HFFc6 (cell line): ENCODE results near the gene SUSD1. TPM values are rescaled to one million over a fixed set of nuclear protein-coding genes. Genes with fewer than 3 reads are reported as not detected.
"Not testable (repeated sequence)": the region's sequence is repeated elsewhere in the genome, so short reads cannot be mapped to it uniquely, and the experiment has no call there.

ENCODE experiments used
- DNase-seq: peaks from one replicate; pipeline ENCODE4 v3.0.0-alpha.2; 2018
- H3K27ac Mint-ChIP-seq: 2 replicates; pipeline ENCODE4 v1.8.0; 2020; ENCODE audit warnings: mild to moderate bottlenecking, mixed read lengths
- H3K27me3 Mint-ChIP-seq: 2 replicates; pipeline ENCODE4 v1.8.0; 2021; ENCODE audit warnings: mild to moderate bottlenecking, moderate library complexity, mixed read lengths; ENCODE audit not compliant: insufficient read depth
- H3K36me3 Mint-ChIP-seq: 2 replicates; pipeline ENCODE4 v1.8.0; 2021; ENCODE audit warnings: low read depth, mixed read lengths
- H3K4me1 Mint-ChIP-seq: 2 replicates; pipeline ENCODE4 v1.8.0; 2020; ENCODE audit warnings: low read depth, mixed read lengths
- H3K4me3 Mint-ChIP-seq: 2 replicates; pipeline ENCODE4 v1.8.0; 2020; ENCODE audit warnings: mild to moderate bottlenecking, moderate library complexity, mixed read lengths
- H3K9me3 Mint-ChIP-seq: 2 replicates; pipeline ENCODE4 v1.8.0; 2020; ENCODE audit warnings: mild to moderate bottlenecking, mixed read lengths
- total RNA-seq, 6 experiments: library from RNA; stranded (reverse); fragmentation: NEBNext Ultra II Directional; extraction: Animal tissue kit (Norgen Biotek cat#: 25700); gene quantifications; 2 replicates in 1 of 6; 3 replicates in 5 of 6; pipeline ENCODE4 v1.2.3, GENCODE V29; 2021
- TF ChIP-seq, protein P1 (sequence below): fragments of 200-600 bp; sonication (generic); IDR thresholded peaks from 2 replicates; pipeline ENCODE4 v1.5.0; 2021; ENCODE audit warnings: antibody characterized with exemption, mild to moderate bottlenecking

The SUSD1 gene
- total RNA-seq, 6 experiments from 2014 or later = 3.5 to 9.4 (median 8.2) TPM

- H3K36me3 Mint-ChIP-seq = peaks cover 18% of the 10 kb centered on the region
- no peak overlapping the region for H3K4me3 Mint-ChIP-seq
- H3K27ac Mint-ChIP-seq = no peak overlapping the region
- peaks cover 34% of the 10 kb centered on the region for H3K4me1 Mint-ChIP-seq
- DNase-seq = no peak
- no peaks in the 10 kb centered on the region for H3K27me3 Mint-ChIP-seq
- H3K9me3 Mint-ChIP-seq = peaks cover 9% of the 10 kb centered on the region
- TF ChIP-seq, protein P1, sequence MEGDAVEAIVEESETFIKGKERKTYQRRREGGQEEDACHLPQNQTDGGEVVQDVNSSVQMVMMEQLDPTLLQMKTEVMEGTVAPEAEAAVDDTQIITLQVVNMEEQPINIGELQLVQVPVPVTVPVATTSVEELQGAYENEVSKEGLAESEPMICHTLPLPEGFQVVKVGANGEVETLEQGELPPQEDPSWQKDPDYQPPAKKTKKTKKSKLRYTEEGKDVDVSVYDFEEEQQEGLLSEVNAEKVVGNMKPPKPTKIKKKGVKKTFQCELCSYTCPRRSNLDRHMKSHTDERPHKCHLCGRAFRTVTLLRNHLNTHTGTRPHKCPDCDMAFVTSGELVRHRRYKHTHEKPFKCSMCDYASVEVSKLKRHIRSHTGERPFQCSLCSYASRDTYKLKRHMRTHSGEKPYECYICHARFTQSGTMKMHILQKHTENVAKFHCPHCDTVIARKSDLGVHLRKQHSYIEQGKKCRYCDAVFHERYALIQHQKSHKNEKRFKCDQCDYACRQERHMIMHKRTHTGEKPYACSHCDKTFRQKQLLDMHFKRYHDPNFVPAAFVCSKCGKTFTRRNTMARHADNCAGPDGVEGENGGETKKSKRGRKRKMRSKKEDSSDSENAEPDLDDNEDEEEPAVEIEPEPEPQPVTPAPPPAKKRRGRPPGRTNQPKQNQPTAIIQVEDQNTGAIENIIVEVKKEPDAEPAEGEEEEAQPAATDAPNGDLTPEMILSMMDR = no peak
Observed at GRCh38 chr9:112129246-112129645, 45.9 kb downstream of the SUSD1 start.

GRCh38 chr9:112128399-112128798 is 46.7 kb downstream of the SUSD1 start:
- H3K4me3 Mint-ChIP-seq, H3K36me3 Mint-ChIP-seq, DNase-seq, H3K27me3 Mint-ChIP-seq, H3K9me3 Mint-ChIP-seq, H3K27ac Mint-ChIP-seq: not testable (repeated sequence)
- peaks cover 29% of the 10 kb centered on the region for H3K4me1 Mint-ChIP-seq

GRCh38 chr9:112127281-112127680 is 47.8 kb downstream of the SUSD1 start:
- no peaks in the 10 kb centered on the region for H3K9me3 Mint-ChIP-seq
- no peaks in the 10 kb centered on the region for H3K36me3 Mint-ChIP-seq
- H3K27ac Mint-ChIP-seq = no peak overlapping the region
- no peaks in the 10 kb centered on the region for H3K27me3 Mint-ChIP-seq
- TF ChIP-seq, protein P1 = no peak
- DNase-seq = no peak
- H3K4me1 Mint-ChIP-seq = peaks cover 21% of the 10 kb centered on the region
- no peak overlapping the region for H3K4me3 Mint-ChIP-seq

DNA sequence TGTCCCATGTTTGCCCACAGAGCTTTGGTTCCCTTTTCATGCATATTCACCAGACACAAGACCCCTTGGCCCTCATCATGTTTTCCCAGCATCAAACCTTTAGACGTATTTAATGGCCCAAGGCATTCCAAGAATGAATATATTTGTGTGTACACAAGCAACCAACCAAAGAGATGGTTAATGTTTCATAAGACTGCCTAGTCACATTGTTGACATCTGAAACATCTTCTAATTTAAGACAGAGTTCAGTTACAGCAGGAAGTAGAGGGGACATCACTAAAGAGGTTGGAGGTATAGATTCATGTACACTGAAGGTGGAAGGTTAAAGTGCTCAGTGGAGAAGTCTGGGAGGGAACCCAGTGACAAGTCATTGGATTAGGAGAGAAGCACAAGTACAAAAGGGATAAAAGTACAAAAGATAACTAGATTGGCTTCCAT is 49.1 kb downstream of the SUSD1 start:
- H3K27me3 Mint-ChIP-seq = no peaks in the 10 kb centered on the region
- peaks cover 10% of the 10 kb centered on the region for H3K4me1 Mint-ChIP-seq
- no peaks in the 10 kb centered on the region; the same call in 1 of the 2 replicates for H3K36me3 Mint-ChIP-seq
- peak overlapping the region; percentile 71 for H3K27ac Mint-ChIP-seq
- DNase-seq = no peak
- H3K4me3 Mint-ChIP-seq = no peak overlapping the region
- no peaks in the 10 kb centered on the region for H3K9me3 Mint-ChIP-seq
- TF ChIP-seq, protein P1 = no peak

DNA sequence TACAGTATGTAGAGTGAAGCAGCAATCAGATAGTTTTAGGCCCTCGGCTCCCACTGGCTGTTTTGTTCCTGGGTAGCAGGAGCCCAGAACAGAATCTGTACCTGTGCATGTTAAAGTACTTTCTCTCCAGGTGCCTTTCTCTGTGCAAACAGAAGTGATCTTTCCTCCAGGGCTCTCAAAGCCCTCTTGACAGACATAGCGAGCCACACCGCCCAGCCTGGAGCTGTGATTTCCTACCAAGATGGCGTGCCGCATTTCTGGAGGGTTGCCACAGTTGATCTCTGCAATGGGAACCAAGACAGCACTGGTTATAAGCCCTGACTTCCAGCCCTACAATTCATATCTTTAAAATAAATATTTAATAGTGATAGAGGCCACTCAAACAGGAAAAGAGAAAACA is 50.9 kb downstream of the SUSD1 start:
- H3K36me3 Mint-ChIP-seq = no peaks in the 10 kb centered on the region; the same call in 1 of the 2 replicates
- peaks cover 10% of the 10 kb centered on the region for H3K4me1 Mint-ChIP-seq
- H3K9me3 Mint-ChIP-seq = no peaks in the 10 kb centered on the region
- H3K4me3 Mint-ChIP-seq = no peak overlapping the region
- H3K27ac Mint-ChIP-seq = no peak overlapping the region
- DNase-seq = no peak
- H3K27me3 Mint-ChIP-seq = no peaks in the 10 kb centered on the region; the same call in 1 of the 2 replicates
- TF ChIP-seq, protein P1 = no peak

GRCh38 chr9:112121633-112122032 is 53.5 kb downstream of the SUSD1 start:
- Mint-ChIP-seq H3K4me1 (peaks cover 10% of the 10 kb centered on the region), H3K27me3 (no peaks in the 10 kb centered on the region; the same call in 1 of the 2 replicates), H3K9me3 (no peaks in the 10 kb centered on the region), H3K4me3 (no peak overlapping the region), H3K36me3 (no peaks in the 10 kb centered on the region; the same call in 1 of the 2 replicates), H3K27ac (no peak overlapping the region)
- TF ChIP-seq, protein P1 = no peak
- no peak for DNase-seq
